Measurements from ENCODE around the gene SNUPN. TPM values are rescaled to one million over a fixed set of nuclear protein-coding genes. Genes with fewer than 3 reads are reported as not detected.

Gene SNUPN
- 19.8 and 23.8 TPM in 2 replicates for total RNA-seq

GRCh38 chr15:75625542-75626347 lies at the start of gene SNUPN:
Gene SNUPN, minus strand, starts transcription at chr15:75625725. Its CDS starts 4,674 bp downstream, at chr15:75621051.

GRCh38 chr15:75647370-75648155 lies 22.0 kb upstream of the SNUPN start, which contains the start of gene SNX33:
Gene SNX33, plus strand, starts transcription at chr15:75647912. Its CDS starts 1,191 bp downstream, at chr15:75649103.

GRCh38 chr15:75639709-75640482 lies 14.4 kb upstream of the SNUPN start, which contains the start of gene IMP3:
Gene IMP3, minus strand, starts transcription at chr15:75640224. Its CDS starts 56 bp downstream, at chr15:75640168.

GRCh38 chr15:75578948-75579920 lies 46.3 kb downstream of the SNUPN start, which contains the start of gene PTPN9:
Gene PTPN9, minus strand, starts transcription at chr15:75579315. Its CDS starts 539 bp downstream, at chr15:75578776.

Other genes starting within 250 kb of the SNUPN start
- gene SIN3A, start 174.0 kb downstream of the SNUPN start, total RNA-seq = 20.5 and 48.7 TPM in 2 replicates
- 14.4 and 29.5 TPM in 2 replicates for gene PTPN9, start 46.4 kb downstream of the SNUPN start, total RNA-seq
- 64.8 and 72.8 TPM in 2 replicates for gene IMP3, start 14.5 kb upstream of the SNUPN start, total RNA-seq
- gene SNX33, start 22.2 kb upstream of the SNUPN start, total RNA-seq = 16.7 and 40.6 TPM in 2 replicates
- 2.7 and 9.8 TPM in 2 replicates for gene CSPG4, start 87.1 kb upstream of the SNUPN start, total RNA-seq
- gene UBE2Q2, start 217.7 kb upstream of the SNUPN start, total RNA-seq = 40.7 and 57.4 TPM in 2 replicates

Measured in nasal cavity respiratory epithelium epithelial cell of viscerocranial mucosa (primary cell).